H1 (cell line): ENCODE measurements around the gene SLC32A1. TPM values are rescaled to one million over a fixed set of nuclear protein-coding genes. Genes with fewer than 3 reads are reported as not detected.

Source experiments
- CHD7 ChIP-seq: fragments of 300-600 bp; sonication (generic); IDR thresholded peaks from 2 replicates; pipeline ENCODE4 v1.7.1; 2012; ENCODE audit warnings: low read length, moderate library complexity, mild to moderate bottlenecking, inconsistent platforms; ENCODE audit not compliant: insufficient replicate concordance
- polyA plus RNA-seq, 7 experiments: library from polyadenylated mRNA; depleted of rRNA in 3 of 7; stranded (reverse) in 5 of 7; unstranded in 2 of 7; fragments of >200 nt in 5 of 7; fragments of 200-250 nt in 2 of 7; gene quantifications; 1 replicate in 5 of 7; 2 replicates in 1 of 7; 4 replicates in 1 of 7; pipeline versions ENCODE4 v1.2.1 to v1.2.3, GENCODE V29; 2011 to 2013; ENCODE audit warnings: missing spikeins in 2 of 7, mixed read lengths in 2 of 7
- total RNA-seq: library from RNA; stranded (reverse); fragmentation: NEBNext Ultra II Directional; extraction: Animal tissue kit (Norgen Biotek cat#: 25700); gene quantifications from 2 replicates; pipeline ENCODE4 v1.2.1, GENCODE V29; 2021

Gene SLC32A1
- total and polyA plus RNA-seq, 2 of the 8 experiments (the other 6 are each of a cell fraction or from before 2014, with no cell fraction given) = 0.09 to 0.15 TPM

- no peak for TF ChIP-seq CHD7
These were observed 13.6 kb downstream of the SLC32A1 start (continued) for GRCh38 chr20:38737887-38738286.
